ENCODE results near the gene VTI1A.

VTI1A gene

GRCh38 chr10:112680586-112680985, 233.6 kb downstream of the VTI1A start:
- Histone ChIP-seq H2AFZ (ENCODE audit: low read length) (no peak overlapping the region), H3K4me3 (ENCODE audit: low read length, poor library complexity, severe bottlenecking) (no peak overlapping the region), H3K9me3 (ENCODE audit: insufficient read depth, low read depth, low read length) (no peaks in the 10 kb centered on the region), H3K4me2 (ENCODE audit: low read depth, low read length, poor library complexity, severe bottlenecking) (no peak overlapping the region), H3K4me1 (ENCODE audit: insufficient read depth, low read length, poor library complexity, severe bottlenecking) (no peaks in the 10 kb centered on the region), H3K27me3 (ENCODE audit: insufficient read depth, low read length, poor library complexity, severe bottlenecking) (no peaks in the 10 kb centered on the region), H3K36me3 (ENCODE audit: insufficient read depth, low read length) (no peaks in the 10 kb centered on the region), H3K9ac (ENCODE audit: low read depth, low read length, poor library complexity, severe bottlenecking) (no peak overlapping the region), H3K9me2 (replicated peaks; ENCODE audit: low read depth, low read length) (no peaks in the 10 kb centered on the region), H3F3A (ENCODE audit: low read depth) (no peaks in the 10 kb centered on the region), H4K20me1 (ENCODE audit: insufficient read depth, low read length, poor library complexity, severe bottlenecking) (no peaks in the 10 kb centered on the region), H3K79me2 (ENCODE audit: insufficient read depth, low read length) (no peaks in the 10 kb centered on the region)
- TF ChIP-seq EZH2phosphoT487 (IDR thresholded peaks at IDR 0.05; ENCODE audit: borderline replicate concordance), result no peak
- TF ChIP-seq CTCF (conservative IDR thresholded peaks at IDR 0.05; ENCODE audit: low read length), result no peak

- no peaks in the 10 kb centered on the region for H3K4me1 ChIP-seq (ENCODE audit: insufficient read depth, low read length, poor library complexity, severe bottlenecking)
- H3K9me3 ChIP-seq (ENCODE audit: insufficient read depth, low read depth, low read length), result no peaks in the 10 kb centered on the region
- no peak overlapping the region for H3K4me3 ChIP-seq (ENCODE audit: low read length, poor library complexity, severe bottlenecking)
- no peak overlapping the region for H3K9ac ChIP-seq (ENCODE audit: low read depth, low read length, poor library complexity, severe bottlenecking)
- H3K4me2 ChIP-seq (ENCODE audit: low read depth, low read length, poor library complexity, severe bottlenecking), result no peak overlapping the region
- no peaks in the 10 kb centered on the region for H4K20me1 ChIP-seq (ENCODE audit: insufficient read depth, low read length, poor library complexity, severe bottlenecking)
- TF ChIP-seq EZH2phosphoT487 (IDR thresholded peaks at IDR 0.05; ENCODE audit: borderline replicate concordance) (no peak), CTCF (conservative IDR thresholded peaks at IDR 0.05; ENCODE audit: low read length) (no peak)
- H2AFZ ChIP-seq (ENCODE audit: low read length), result no peak overlapping the region
- H3K9me2 ChIP-seq (replicated peaks; ENCODE audit: low read depth, low read length), result no peaks in the 10 kb centered on the region
- no peaks in the 10 kb centered on the region for H3K79me2 ChIP-seq (ENCODE audit: insufficient read depth, low read length)
- no peaks in the 10 kb centered on the region for H3K36me3 ChIP-seq (ENCODE audit: insufficient read depth, low read length)
- H3K27me3 ChIP-seq (ENCODE audit: insufficient read depth, low read length, poor library complexity, severe bottlenecking), result no peaks in the 10 kb centered on the region
- H3F3A ChIP-seq (ENCODE audit: low read depth), result no peaks in the 10 kb centered on the region
These were observed 240.6 kb downstream of the VTI1A start for GRCh38 chr10:112687647-112688046.

GRCh38 chr10:112689327-112690072, 242.5 kb downstream of the VTI1A start:
- no peak overlapping the region for H3K4me3 ChIP-seq (ENCODE audit: low read length, poor library complexity, severe bottlenecking)
- H3K4me2 ChIP-seq (ENCODE audit: low read depth, low read length, poor library complexity, severe bottlenecking), result no peak overlapping the region
- no peaks in the 10 kb centered on the region for H3K27me3 ChIP-seq (ENCODE audit: insufficient read depth, low read length, poor library complexity, severe bottlenecking)
- H2AFZ ChIP-seq (ENCODE audit: low read length), result no peak overlapping the region
- TF ChIP-seq EZH2phosphoT487 (IDR thresholded peaks at IDR 0.05; ENCODE audit: borderline replicate concordance) (no peak), CTCF (conservative IDR thresholded peaks at IDR 0.05; ENCODE audit: low read length) (peak; percentile 53)
- H3K4me1 ChIP-seq (ENCODE audit: insufficient read depth, low read length, poor library complexity, severe bottlenecking), result no peaks in the 10 kb centered on the region
- no peaks in the 10 kb centered on the region for H3K79me2 ChIP-seq (ENCODE audit: insufficient read depth, low read length)
- no peak overlapping the region for H3K9ac ChIP-seq (ENCODE audit: low read depth, low read length, poor library complexity, severe bottlenecking)
- no peaks in the 10 kb centered on the region for H4K20me1 ChIP-seq (ENCODE audit: insufficient read depth, low read length, poor library complexity, severe bottlenecking)
- H3K9me2 ChIP-seq (replicated peaks; ENCODE audit: low read depth, low read length), result no peaks in the 10 kb centered on the region
- no peaks in the 10 kb centered on the region for H3F3A ChIP-seq (ENCODE audit: low read depth)
- H3K9me3 ChIP-seq (ENCODE audit: insufficient read depth, low read depth, low read length), result no peaks in the 10 kb centered on the region
- no peaks in the 10 kb centered on the region for H3K36me3 ChIP-seq (ENCODE audit: insufficient read depth, low read length)

Measured in Loucy (cell line).